ENCODE results near the gene PDZD7. TPM values are rescaled to one million over a fixed set of nuclear protein-coding genes. Genes with fewer than 3 reads are reported as not detected.

Gene PDZD7
- total and polyA plus RNA-seq, 9 of the 15 experiments (the other 6 are each of a cell fraction or from before 2014, with no cell fraction given) = 0.04 to 0.24 (median 0.08) TPM; not detected in 3

DNA sequence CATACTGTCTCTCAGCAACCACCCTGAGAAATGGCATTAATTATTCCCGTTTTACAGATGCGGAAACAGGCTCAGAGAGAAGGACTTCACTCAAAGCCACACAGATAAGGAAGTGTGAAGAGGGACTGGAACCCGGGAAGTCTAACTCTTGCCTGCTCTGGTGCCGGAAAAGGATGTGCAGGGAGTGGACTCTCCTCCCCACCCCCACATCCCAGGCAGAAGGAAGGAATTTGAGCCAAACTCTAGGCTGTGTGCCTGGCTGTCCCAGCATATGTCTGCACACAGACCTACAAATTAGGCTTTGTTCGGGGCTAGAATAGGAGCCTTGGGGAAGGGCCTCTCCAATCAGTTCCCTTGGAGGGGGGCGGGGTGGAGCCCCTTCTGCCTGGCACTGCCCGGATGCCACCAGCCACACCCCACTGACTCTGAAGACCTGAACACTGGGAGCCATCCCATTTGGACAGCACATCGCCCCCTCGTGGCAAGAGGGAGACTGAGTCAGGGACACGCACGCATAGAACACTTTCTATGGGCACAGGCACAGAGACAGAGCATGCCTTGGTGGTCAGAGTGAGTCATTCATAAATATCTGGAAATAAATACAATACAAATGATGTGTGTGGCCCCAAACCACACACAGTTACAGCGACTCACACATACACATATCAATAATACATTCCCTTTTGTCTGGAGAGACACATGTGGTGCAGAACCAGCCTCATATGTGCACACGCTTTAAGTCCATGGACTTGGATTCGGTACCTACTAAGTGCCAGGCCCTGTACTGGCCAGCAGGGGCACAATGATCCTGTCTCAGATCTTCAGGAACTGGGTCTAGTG, 18.2 kb downstream of the PDZD7 start (continued):
- TF ChIP-seq, protein P1, sequence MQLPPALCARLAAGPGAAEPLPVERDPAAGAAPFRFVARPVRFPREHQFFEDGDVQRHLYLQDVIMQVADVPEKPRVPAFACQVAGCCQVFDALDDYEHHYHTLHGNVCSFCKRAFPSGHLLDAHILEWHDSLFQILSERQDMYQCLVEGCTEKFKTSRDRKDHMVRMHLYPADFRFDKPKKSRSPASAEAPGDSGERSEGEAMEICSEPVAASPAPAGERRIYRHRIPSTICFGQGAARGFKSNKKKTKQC (CRISPR knock-in tag; IDR thresholded peaks at IDR 0.05) = no peak

DNA sequence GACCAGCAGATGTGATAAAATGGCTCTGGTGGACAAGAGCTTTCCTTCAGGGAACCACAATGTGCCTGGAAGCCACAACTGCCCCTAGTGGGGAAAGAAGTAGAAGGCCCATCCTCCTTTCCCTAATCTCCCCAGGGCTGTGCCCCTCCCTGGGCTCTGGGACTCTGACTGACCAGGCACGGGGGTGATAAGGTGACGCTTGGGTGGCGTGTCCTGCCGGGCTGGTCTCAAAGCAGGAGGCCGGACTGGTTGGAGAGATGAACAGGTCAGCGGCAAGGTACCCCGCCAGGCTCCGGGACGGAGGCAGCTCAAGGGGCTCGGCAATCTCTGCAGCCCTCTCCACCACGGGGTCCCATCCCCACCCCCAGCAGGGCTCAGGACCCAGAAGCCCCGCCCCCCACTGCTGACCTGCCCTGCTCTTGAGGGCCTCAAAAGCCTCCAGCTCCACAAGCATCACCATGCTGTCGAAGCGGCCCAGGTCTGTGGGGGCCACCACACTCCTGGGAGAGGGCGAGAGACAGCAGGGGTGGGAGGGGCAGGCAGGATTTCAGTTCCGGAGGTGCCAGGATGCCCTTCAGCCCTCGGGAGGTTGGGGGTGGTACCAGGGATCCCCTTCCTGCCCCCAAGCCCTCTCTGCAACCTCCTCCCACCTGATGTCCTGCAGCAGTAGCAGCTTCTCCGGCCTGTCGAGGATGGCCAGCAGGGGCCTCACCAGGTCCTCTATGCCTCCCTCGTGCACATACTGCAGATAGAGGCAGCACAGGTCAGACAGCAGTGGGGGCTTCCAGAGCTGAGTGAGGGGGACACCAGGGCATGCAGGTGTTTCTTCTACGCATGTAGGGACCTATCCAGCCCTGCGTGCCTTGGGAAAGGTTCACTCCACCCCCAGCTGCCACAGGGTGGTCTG, 19.2 kb downstream of the PDZD7 start:
- Histone ChIP-seq H3K4me2 (ENCODE audit: insufficient read depth, low read length) (0 out of 2 replicates have a peak overlapping the region, but pooled peaks have one; percentile 17), H3K27me3 (ENCODE audit: control insufficient read depth in 2 of 2, insufficient read depth in 2 of 2, low read length in 2 of 2) (no peaks in the 10 kb centered on the region), H3K9ac (ENCODE audit: insufficient read depth in 1 of 2, low read depth in 2 of 2, low read length in 2 of 2) (peak overlapping the region in 1 of 2 experiments; percentile 28; a peak in 1 of 4 replicates), H3K36me3 (ENCODE audit: control insufficient read depth, insufficient read depth, low read length) (peaks cover 7% of the 10 kb centered on the region; the same call in 1 of the 3 replicates), H3K4me3 (no peak overlapping the region), H3K4me1 (replicated peaks in 1 of 2; ENCODE audit: control insufficient read depth in 2 of 2, insufficient read depth in 2 of 2, low read length in 2 of 2) (peaks cover 14 to 41% of the 10 kb centered on the region in 2 experiments; a peak in 4 of 5 replicates), H3K79me2 (ENCODE audit: control insufficient read depth, insufficient read depth, low read length) (no peaks in the 10 kb centered on the region), H2AFZ (ENCODE audit: low read depth, low read length) (peak overlapping the region; percentile 53), H3K9me3 (replicated peaks; ENCODE audit: control insufficient read depth, insufficient read depth, low read depth, low read length) (no peaks in the 10 kb centered on the region), H3K27ac (ENCODE audit: extremely low read depth, low read depth, low read length) (no peak overlapping the region), H3K9me1 (ENCODE audit: control insufficient read depth, insufficient read depth, low read length) (no peaks in the 10 kb centered on the region), H4K20me1 (replicated peaks; ENCODE audit: control insufficient read depth, insufficient read depth, low read length) (no peaks in the 10 kb centered on the region)
- ATAC-seq (peak; percentile 91), FAIRE-seq (peak; percentile 86), DNase-seq (ENCODE audit: extremely low read depth in 1 of 4, low spot score in 3 of 4) (peak; percentile 67 to 85 (median 75))
- 16% methylated on average over 7 of the region's 22 CpGs for WGBS (ENCODE audit: insufficient coverage, low coverage, missing lambda C conversion rate)
- intact Hi-C loops (cut with micrococcal nuclease) (loop anchor here (1.0 to 10.0 kb wide), 2 partner anchors 13 to 53 kb away; partner anchors contain the start of gene KAZALD1), in situ Hi-C loops (cut with MboI) (loop anchor here (10.0 kb wide), 1 partner anchor 457 kb away; no protein-coding TSS in a partner anchor)
- BruUV-seq (replicated peaks) = no TSS peak
- ChIA-PET CTCF (ENCODE audit: low intra/inter-chr PET ratio) (interaction anchor here (5.8 kb wide), 1 partner anchor 15 kb away, joined by 150 read pairs; the partner anchor contains the start of gene LZTS2), POLR2A (interaction anchor here (0.6 to 1.2 kb wide), 8 partner anchors 10 to 212 kb away, joined by 3 to 5 read pairs (median 3); partner anchors contain the start of gene LZTS2)
- TF ChIP-seq DDX20 (tag; IDR thresholded peaks at IDR 0.05; ENCODE audit: low read depth) (no peak), MTA3 (IDR thresholded peaks at IDR 0.05; ENCODE audit: borderline replicate concordance) (peak; percentile 36; the same call in 1 of the 2 replicates), ZFX (CRISPR knock-in tag; IDR thresholded peaks at IDR 0.05) (0 out of 2 replicates have a peak, but pooled peaks have one; percentile 30), TEAD4 (IDR thresholded peaks at IDR 0.05; ENCODE audit: low read length) (peak; percentile 27; the same call in 1 of the 2 replicates), TEAD4 (CRISPR knock-in tag; IDR thresholded peaks at IDR 0.05; ENCODE audit: borderline replicate concordance) (no peak), RB1 (IDR thresholded peaks at IDR 0.05; ENCODE audit: low read depth) (peak; percentile 51; the same call in 1 of the 2 replicates)
- TF ChIP-seq, protein P2, sequence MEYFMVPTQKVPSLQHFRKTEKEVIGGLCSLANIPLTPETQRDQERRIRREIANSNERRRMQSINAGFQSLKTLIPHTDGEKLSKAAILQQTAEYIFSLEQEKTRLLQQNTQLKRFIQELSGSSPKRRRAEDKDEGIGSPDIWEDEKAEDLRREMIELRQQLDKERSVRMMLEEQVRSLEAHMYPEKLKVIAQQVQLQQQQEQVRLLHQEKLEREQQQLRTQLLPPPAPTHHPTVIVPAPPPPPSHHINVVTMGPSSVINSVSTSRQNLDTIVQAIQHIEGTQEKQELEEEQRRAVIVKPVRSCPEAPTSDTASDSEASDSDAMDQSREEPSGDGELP (CRISPR knock-in tag; IDR thresholded peaks at IDR 0.05; ENCODE audit: borderline replicate concordance) = peak; percentile 60; the same call in 1 of the 2 replicates
- TF ChIP-seq, protein P3, sequence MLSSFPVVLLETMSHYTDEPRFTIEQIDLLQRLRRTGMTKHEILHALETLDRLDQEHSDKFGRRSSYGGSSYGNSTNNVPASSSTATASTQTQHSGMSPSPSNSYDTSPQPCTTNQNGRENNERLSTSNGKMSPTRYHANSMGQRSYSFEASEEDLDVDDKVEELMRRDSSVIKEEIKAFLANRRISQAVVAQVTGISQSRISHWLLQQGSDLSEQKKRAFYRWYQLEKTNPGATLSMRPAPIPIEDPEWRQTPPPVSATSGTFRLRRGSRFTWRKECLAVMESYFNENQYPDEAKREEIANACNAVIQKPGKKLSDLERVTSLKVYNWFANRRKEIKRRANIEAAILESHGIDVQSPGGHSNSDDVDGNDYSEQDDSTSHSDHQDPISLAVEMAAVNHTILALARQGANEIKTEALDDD (IDR thresholded peaks at IDR 0.05) = peak; percentile 39; the same call in 1 of the 2 replicates
- TF ChIP-seq, protein P4, sequence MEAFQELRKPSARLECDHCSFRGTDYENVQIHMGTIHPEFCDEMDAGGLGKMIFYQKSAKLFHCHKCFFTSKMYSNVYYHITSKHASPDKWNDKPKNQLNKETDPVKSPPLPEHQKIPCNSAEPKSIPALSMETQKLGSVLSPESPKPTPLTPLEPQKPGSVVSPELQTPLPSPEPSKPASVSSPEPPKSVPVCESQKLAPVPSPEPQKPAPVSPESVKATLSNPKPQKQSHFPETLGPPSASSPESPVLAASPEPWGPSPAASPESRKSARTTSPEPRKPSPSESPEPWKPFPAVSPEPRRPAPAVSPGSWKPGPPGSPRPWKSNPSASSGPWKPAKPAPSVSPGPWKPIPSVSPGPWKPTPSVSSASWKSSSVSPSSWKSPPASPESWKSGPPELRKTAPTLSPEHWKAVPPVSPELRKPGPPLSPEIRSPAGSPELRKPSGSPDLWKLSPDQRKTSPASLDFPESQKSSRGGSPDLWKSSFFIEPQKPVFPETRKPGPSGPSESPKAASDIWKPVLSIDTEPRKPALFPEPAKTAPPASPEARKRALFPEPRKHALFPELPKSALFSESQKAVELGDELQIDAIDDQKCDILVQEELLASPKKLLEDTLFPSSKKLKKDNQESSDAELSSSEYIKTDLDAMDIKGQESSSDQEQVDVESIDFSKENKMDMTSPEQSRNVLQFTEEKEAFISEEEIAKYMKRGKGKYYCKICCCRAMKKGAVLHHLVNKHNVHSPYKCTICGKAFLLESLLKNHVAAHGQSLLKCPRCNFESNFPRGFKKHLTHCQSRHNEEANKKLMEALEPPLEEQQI (IDR thresholded peaks at IDR 0.05) = no peak
